MM.1S (cell line): ENCODE results near the gene ABCA3.

Experiments used
- EZH2 ChIP-seq: fragments of 300-600 bp; sonication (generic); optimal IDR thresholded peaks from 2 replicates; pipeline ENCODE3; 2017; ENCODE audit warnings: low read depth, mild to moderate bottlenecking, antibody characterized with exemption, low read length, mixed read lengths
- EZH2phosphoT487 ChIP-seq: fragments of 300-600 bp; sonication (generic); IDR thresholded peaks from 2 replicates; pipeline ENCODE4 v1.6.1; 2018; ENCODE audit warnings: antibody characterized with exemption, low read length
- TF ChIP-seq, protein P1 (sequence below): fragments of 300-600 bp; sonication (generic); IDR thresholded peaks from 2 replicates; pipeline ENCODE4 v1.5.1; 2016; ENCODE audit warnings: antibody characterized with exemption, low read length, mixed read lengths

DNA sequence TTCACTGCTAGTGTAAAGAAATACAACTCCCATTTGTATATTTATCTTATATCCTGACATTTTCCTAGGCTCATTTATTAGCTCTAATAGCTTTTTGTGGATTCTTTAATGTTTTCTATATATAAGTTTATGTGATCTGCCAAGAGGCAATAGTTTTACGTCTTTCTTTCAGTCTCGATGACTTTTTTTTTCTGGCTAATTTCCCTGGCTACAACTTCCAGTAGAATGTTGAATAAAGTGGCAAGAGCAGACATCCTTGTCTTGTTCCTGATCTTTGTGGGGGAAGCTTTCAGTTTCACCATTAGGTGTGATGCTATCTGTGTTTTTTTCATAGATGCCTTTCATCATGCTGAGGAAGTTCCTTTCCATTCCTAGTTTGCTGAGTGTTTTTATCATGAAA is 43.9 kb upstream of the ABCA3 start:
- TF ChIP-seq, protein P1, sequence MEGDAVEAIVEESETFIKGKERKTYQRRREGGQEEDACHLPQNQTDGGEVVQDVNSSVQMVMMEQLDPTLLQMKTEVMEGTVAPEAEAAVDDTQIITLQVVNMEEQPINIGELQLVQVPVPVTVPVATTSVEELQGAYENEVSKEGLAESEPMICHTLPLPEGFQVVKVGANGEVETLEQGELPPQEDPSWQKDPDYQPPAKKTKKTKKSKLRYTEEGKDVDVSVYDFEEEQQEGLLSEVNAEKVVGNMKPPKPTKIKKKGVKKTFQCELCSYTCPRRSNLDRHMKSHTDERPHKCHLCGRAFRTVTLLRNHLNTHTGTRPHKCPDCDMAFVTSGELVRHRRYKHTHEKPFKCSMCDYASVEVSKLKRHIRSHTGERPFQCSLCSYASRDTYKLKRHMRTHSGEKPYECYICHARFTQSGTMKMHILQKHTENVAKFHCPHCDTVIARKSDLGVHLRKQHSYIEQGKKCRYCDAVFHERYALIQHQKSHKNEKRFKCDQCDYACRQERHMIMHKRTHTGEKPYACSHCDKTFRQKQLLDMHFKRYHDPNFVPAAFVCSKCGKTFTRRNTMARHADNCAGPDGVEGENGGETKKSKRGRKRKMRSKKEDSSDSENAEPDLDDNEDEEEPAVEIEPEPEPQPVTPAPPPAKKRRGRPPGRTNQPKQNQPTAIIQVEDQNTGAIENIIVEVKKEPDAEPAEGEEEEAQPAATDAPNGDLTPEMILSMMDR = no peak
- TF ChIP-seq EZH2 (no peak), EZH2phosphoT487 (no peak)
